ENCODE data around the gene ATP9A.
"Not testable (repeated sequence)": the region's sequence is repeated elsewhere in the genome, so short reads cannot be mapped to it uniquely, and the experiment has no call there.

The ATP9A gene

GRCh38 chr20:51740838-51741237, 27.4 kb downstream of the ATP9A start:
- no peak for TF ChIP-seq CTCF (IDR thresholded peaks at IDR 0.05; ENCODE audit: control insufficient read depth, extremely low read depth, insufficient read depth)
- DNase-seq (ENCODE audit: low read depth): no peak
- no peak overlapping the region for H3K4me3 ChIP-seq (ENCODE audit: low read depth, low read length)

- not testable (repeated sequence) for H3K4me3 ChIP-seq (ENCODE audit: low read depth, low read length); DNase-seq (ENCODE audit: low read depth)
Measured at GRCh38 chr20:51740308-51740707, 27.9 kb downstream of the ATP9A start.

DNA sequence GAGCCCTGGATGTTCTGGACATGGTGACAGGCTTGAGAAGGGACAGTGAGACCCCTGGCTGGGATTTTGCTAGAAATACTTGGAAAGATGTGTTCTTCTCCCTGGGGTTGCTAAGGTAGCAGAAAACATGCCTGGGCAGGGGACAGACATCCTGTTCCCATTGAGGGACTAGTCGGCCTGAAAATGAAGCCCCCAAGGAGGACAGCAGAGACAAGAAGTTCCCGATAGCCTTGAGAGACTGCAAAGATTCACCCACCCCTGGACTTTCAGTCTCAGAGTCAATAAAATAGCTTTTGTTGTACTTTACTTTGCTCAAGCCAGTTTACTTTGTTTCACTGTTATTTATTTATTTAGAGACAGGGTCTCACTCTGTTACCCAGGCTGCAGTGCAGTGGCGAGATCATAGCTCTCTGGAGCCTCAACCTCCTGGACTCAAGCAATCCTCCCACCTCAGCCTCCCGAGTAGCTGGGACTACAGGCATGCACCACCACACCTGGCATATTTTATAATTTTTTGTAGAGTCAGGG, 28.4 kb downstream of the ATP9A start:
- DNase-seq (ENCODE audit: low read depth): no peak
- no peak for TF ChIP-seq CTCF (IDR thresholded peaks at IDR 0.05; ENCODE audit: control insufficient read depth, extremely low read depth, insufficient read depth)
- H3K4me3 ChIP-seq (ENCODE audit: low read depth, low read length): no peak overlapping the region

- no peak for TF ChIP-seq CTCF (IDR thresholded peaks at IDR 0.05; ENCODE audit: control insufficient read depth, extremely low read depth, insufficient read depth)
- H3K4me3 ChIP-seq (ENCODE audit: low read depth, low read length): no peak overlapping the region
- DNase-seq (ENCODE audit: low read depth): no peak
Measured at GRCh38 chr20:51738877-51739447, 29.2 kb downstream of the ATP9A start.

GRCh38 chr20:51738261-51738660, 29.9 kb downstream of the ATP9A start:
- DNase-seq (ENCODE audit: low read depth); H3K4me3 ChIP-seq (ENCODE audit: low read depth, low read length): not testable (repeated sequence)

GRCh38 chr20:51736947-51737346, 31.2 kb downstream of the ATP9A start:
- H3K4me3 ChIP-seq (ENCODE audit: low read depth, low read length): no peak overlapping the region
- TF ChIP-seq CTCF (IDR thresholded peaks at IDR 0.05; ENCODE audit: control insufficient read depth, extremely low read depth, insufficient read depth): no peak
- no peak for DNase-seq (ENCODE audit: low read depth)

GRCh38 chr20:51735728-51736600, 32.2 kb downstream of the ATP9A start:
- H3K4me3 ChIP-seq (ENCODE audit: low read depth, low read length): no peak overlapping the region
- no peak for DNase-seq (ENCODE audit: low read depth)
- no peak for TF ChIP-seq CTCF (IDR thresholded peaks at IDR 0.05; ENCODE audit: control insufficient read depth, extremely low read depth, insufficient read depth)

Data from LNCaP clone FGC (cell line).